Activated CD4-positive, alpha-beta T cell treated with anti-CD3 and anti-CD28 coated beads for 36 hours (primary cell): ENCODE measurements around the gene NEK6. TPM values are rescaled to one million over a fixed set of nuclear protein-coding genes. Genes with fewer than 3 reads are reported as not detected.

ENCODE experiments used
- ATAC-seq: fragments of 200-7000 bp; cut with Tn5 transposase; one replicate; pipeline ENCODE4 v1.10.0; 2021; ENCODE audit warnings: mild to moderate bottlenecking, moderate library complexity
- CTCF ChIA-PET: fragments of 350-600 bp; sonication (Branson Sonifier 250); formaldehyde crosslinking; loops from one replicate; lab custom pipeline; 2021; ENCODE audit warnings: antibody characterized with exemption; lab: Charles Lee
- POLR2A ChIA-PET: fragments of 350-600 bp; sonication (Branson Sonifier 250); formaldehyde crosslinking; loops from one replicate; lab custom pipeline; 2021; ENCODE audit warnings: antibody characterized with exemption, inconsistent platforms; lab: Charles Lee
- DNase-seq: peaks from one replicate; pipeline ENCODE4 v3.0.0-alpha.2; 2020
- H3K27ac Mint-ChIP-seq: one replicate; pipeline ENCODE4 v1.8.0; 2021; ENCODE audit warnings: mixed read lengths
- H3K27me3 Mint-ChIP-seq: one replicate; pipeline ENCODE4 v1.8.0; 2021; ENCODE audit warnings: mixed read lengths
- H3K36me3 Mint-ChIP-seq: one replicate; pipeline ENCODE4 v1.8.0; 2021; ENCODE audit warnings: low read depth, mixed read lengths
- H3K4me1 Mint-ChIP-seq: one replicate; pipeline ENCODE4 v1.8.0; 2021; ENCODE audit warnings: mixed read lengths
- H3K4me3 Mint-ChIP-seq: one replicate; pipeline ENCODE4 v1.8.0; 2021; ENCODE audit warnings: mild to moderate bottlenecking, moderate library complexity, mixed read lengths
- H3K9me3 Mint-ChIP-seq: one replicate; pipeline ENCODE4 v1.8.0; 2021; ENCODE audit warnings: low read depth, mixed read lengths
- intact Hi-C, 2 experiments: fragments of 100-400 bp; cut with DNase I in 1 of 2; cut with micrococcal nuclease in 1 of 2; formaldehyde crosslinking; loops; one replicate each; pipeline versions ENCODE4 v1.14.2 to v1.15.1; 2022 to 2024; cut with DNase I, micrococcal nuclease
- total RNA-seq, 2 experiments: library from RNA; stranded (reverse); gene quantifications; one replicate each; pipeline ENCODE4 v1.2.3, GENCODE V29; 2021

Gene NEK6
- total RNA-seq, 2 experiments from 2014 or later = 6.4 to 10.1 TPM

GRCh38 chr9:124327491-124327890 is 69.7 kb downstream of the NEK6 start:
- intact Hi-C loops = no loop called here
- ATAC-seq = no peak
- POLR2A ChIA-PET = no interaction called here

GRCh38 chr9:124328285-124328684 is 70.5 kb downstream of the NEK6 start:
- DNase-seq (no peak), ATAC-seq (no peak)
- Mint-ChIP-seq H3K36me3 (no peaks in the 10 kb centered on the region), H3K27ac (no peak overlapping the region), H3K27me3 (no peaks in the 10 kb centered on the region), H3K4me3 (no peak overlapping the region), H3K9me3 (no peaks in the 10 kb centered on the region), H3K4me1 (no peaks in the 10 kb centered on the region)
- intact Hi-C loops = no loop called here
- ChIA-PET POLR2A (no interaction called here), CTCF (no interaction called here)

More at GRCh38 chr9:124327491-124327890, 69.7 kb downstream of the NEK6 start:
- no peak for DNase-seq
- H3K4me1 Mint-ChIP-seq = no peaks in the 10 kb centered on the region
- no peaks in the 10 kb centered on the region for H3K27me3 Mint-ChIP-seq
- H3K36me3 Mint-ChIP-seq = no peaks in the 10 kb centered on the region
- CTCF ChIA-PET = no interaction called here
- H3K9me3 Mint-ChIP-seq = no peaks in the 10 kb centered on the region
- H3K4me3 Mint-ChIP-seq = no peak overlapping the region
- no peak overlapping the region for H3K27ac Mint-ChIP-seq

GRCh38 chr9:124329206-124329792 is 71.5 kb downstream of the NEK6 start:
- no peaks in the 10 kb centered on the region for H3K9me3 Mint-ChIP-seq
- no peak overlapping the region for H3K4me3 Mint-ChIP-seq
- no peaks in the 10 kb centered on the region for H3K4me1 Mint-ChIP-seq
- no peak for DNase-seq
- POLR2A ChIA-PET = no interaction called here
- CTCF ChIA-PET = no interaction called here
- H3K36me3 Mint-ChIP-seq = no peaks in the 10 kb centered on the region
- no peaks in the 10 kb centered on the region for H3K27me3 Mint-ChIP-seq
- H3K27ac Mint-ChIP-seq = no peak overlapping the region
- intact Hi-C loops = no loop called here
- ATAC-seq = no peak

GRCh38 chr9:124330011-124330697 is 72.4 kb downstream of the NEK6 start:
- Mint-ChIP-seq H3K27ac (no peak overlapping the region), H3K36me3 (no peaks in the 10 kb centered on the region), H3K9me3 (no peaks in the 10 kb centered on the region), H3K4me3 (no peak overlapping the region), H3K4me1 (no peaks in the 10 kb centered on the region), H3K27me3 (no peaks in the 10 kb centered on the region)
- intact Hi-C loops = no loop called here
- ChIA-PET POLR2A (no interaction called here), CTCF (no interaction called here)
- DNase-seq = no peak
- no peak for ATAC-seq

- ATAC-seq = no peak
- POLR2A ChIA-PET = no interaction called here
- CTCF ChIA-PET = no interaction called here
- H3K9me3 Mint-ChIP-seq = no peaks in the 10 kb centered on the region
- H3K4me3 Mint-ChIP-seq = no peak overlapping the region
- no peaks in the 10 kb centered on the region for H3K36me3 Mint-ChIP-seq
- no peak for DNase-seq
- H3K27ac Mint-ChIP-seq = no peak overlapping the region
- no peaks in the 10 kb centered on the region for H3K4me1 Mint-ChIP-seq
- no peaks in the 10 kb centered on the region for H3K27me3 Mint-ChIP-seq
- intact Hi-C loops = no loop called here
These were observed 73.8 kb downstream of the NEK6 start for GRCh38 chr9:124331580-124331979.

GRCh38 chr9:124332361-124333202 is 74.8 kb downstream of the NEK6 start:
- Mint-ChIP-seq H3K36me3 (no peaks in the 10 kb centered on the region), H3K27ac (no peak overlapping the region), H3K9me3 (no peaks in the 10 kb centered on the region), H3K4me3 (no peak overlapping the region), H3K27me3 (no peaks in the 10 kb centered on the region), H3K4me1 (no peaks in the 10 kb centered on the region)
- intact Hi-C loops = no loop called here
- CTCF ChIA-PET = interaction anchor here (0.5 kb wide), 1 partner anchor 1063 kb away, joined by 3 read pairs; no protein-coding TSS in a partner anchor
- ATAC-seq = no peak
- DNase-seq = no peak
- POLR2A ChIA-PET = no interaction called here

GRCh38 chr9:124333203-124333579 is 75.4 kb downstream of the NEK6 start:
- Mint-ChIP-seq H3K4me3 (no peak overlapping the region), H3K9me3 (peaks cover 1% of the 10 kb centered on the region), H3K27me3 (no peaks in the 10 kb centered on the region), H3K27ac (no peak overlapping the region), H3K4me1 (no peaks in the 10 kb centered on the region), H3K36me3 (peaks cover 1% of the 10 kb centered on the region)
- ChIA-PET POLR2A (no interaction called here), CTCF (no interaction called here)
- DNase-seq (no peak), ATAC-seq (no peak)
- intact Hi-C loops = no loop called here

GRCh38 chr9:124334568-124335319 is 77.0 kb downstream of the NEK6 start:
- ATAC-seq (no peak), DNase-seq (no peak)
- POLR2A ChIA-PET = no interaction called here
- H3K36me3 Mint-ChIP-seq = peaks cover 4% of the 10 kb centered on the region
- peaks cover 6% of the 10 kb centered on the region for H3K9me3 Mint-ChIP-seq
- CTCF ChIA-PET = no interaction called here
- no peaks in the 10 kb centered on the region for H3K4me1 Mint-ChIP-seq
- no peaks in the 10 kb centered on the region for H3K27me3 Mint-ChIP-seq
- H3K27ac Mint-ChIP-seq = no peak overlapping the region
- H3K4me3 Mint-ChIP-seq = no peak overlapping the region
- intact Hi-C loops = no loop called here

GRCh38 chr9:124335320-124335707 is 77.6 kb downstream of the NEK6 start:
- H3K4me1 Mint-ChIP-seq = no peaks in the 10 kb centered on the region
- intact Hi-C loops = no loop called here

GRCh38 chr9:124337562-124337961 is 79.8 kb downstream of the NEK6 start:
- Mint-ChIP-seq H3K4me1 (no peaks in the 10 kb centered on the region), H3K36me3 (peaks cover 4% of the 10 kb centered on the region), H3K4me3 (no peak overlapping the region), H3K27me3 (no peaks in the 10 kb centered on the region), H3K9me3 (peaks cover 6% of the 10 kb centered on the region), H3K27ac (no peak overlapping the region)
- ChIA-PET CTCF (interaction anchor here (0.7 kb wide), 2 partner anchors 29 to 201 kb away, joined by 3 to 4 read pairs; no protein-coding TSS in a partner anchor), POLR2A (no interaction called here)
- no peak for ATAC-seq
- intact Hi-C loops = no loop called here
- DNase-seq = no peak

More at GRCh38 chr9:124335320-124335707, 77.6 kb downstream of the NEK6 start:
- ChIA-PET CTCF (interaction anchor here (0.7 kb wide), 1 partner anchor 132 kb away, joined by 3 read pairs; no protein-coding TSS in a partner anchor), POLR2A (no interaction called here)
- ATAC-seq (no peak), DNase-seq (no peak)
- H3K36me3 Mint-ChIP-seq = peaks cover 4% of the 10 kb centered on the region
- no peak overlapping the region for H3K4me3 Mint-ChIP-seq
- H3K9me3 Mint-ChIP-seq = peaks cover 6% of the 10 kb centered on the region
- no peaks in the 10 kb centered on the region for H3K27me3 Mint-ChIP-seq
- H3K27ac Mint-ChIP-seq = no peak overlapping the region

- intact Hi-C loops = no loop called here
- POLR2A ChIA-PET = no interaction called here
- Mint-ChIP-seq H3K9me3 (peaks cover 6% of the 10 kb centered on the region), H3K36me3 (peaks cover 4% of the 10 kb centered on the region), H3K4me3 (no peak overlapping the region), H3K27ac (no peak overlapping the region), H3K27me3 (no peaks in the 10 kb centered on the region), H3K4me1 (no peaks in the 10 kb centered on the region)
- CTCF ChIA-PET = no interaction called here
- DNase-seq (no peak), ATAC-seq (no peak)
These were observed 81.9 kb downstream of the NEK6 start for GRCh38 chr9:124339603-124340146.
